ENCODE data around the gene SHFL. TPM values are rescaled to one million over a fixed set of nuclear protein-coding genes. Genes with fewer than 3 reads are reported as not detected.

Gene SHFL
- total RNA-seq, 6 donors from 2014 or later: 28.9 to 95.3 (median 39.0) TPM

DNA sequence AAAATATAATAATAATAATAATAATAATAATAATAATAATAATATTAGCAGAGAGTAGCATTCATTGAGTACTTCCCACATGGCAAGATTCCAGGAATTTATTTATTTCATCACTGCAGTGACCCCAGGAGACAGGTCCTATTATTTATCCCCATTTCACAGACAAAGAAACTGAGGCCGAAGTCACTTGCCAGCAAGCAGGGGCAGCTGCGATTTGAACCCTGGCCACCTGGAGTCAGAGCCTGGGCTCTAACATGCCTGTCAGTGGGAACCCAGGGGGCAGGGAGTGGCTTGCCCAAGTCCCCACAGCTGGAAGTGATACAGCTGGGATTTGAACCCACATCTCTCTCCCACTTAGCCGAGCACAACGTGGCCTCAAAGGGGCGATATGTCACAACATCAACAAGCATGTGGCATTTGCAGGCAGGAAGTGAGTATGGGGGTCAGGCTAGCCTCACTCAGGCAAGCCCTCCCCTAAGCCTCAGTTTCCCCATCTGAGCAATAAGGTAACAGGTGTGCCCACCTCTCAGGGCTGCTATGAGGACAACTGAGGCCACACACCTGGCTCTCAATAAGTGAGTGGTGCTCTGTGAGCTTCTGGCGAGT lies 2.9 kb downstream of the SHFL start:
- Histone ChIP-seq H3K36me3 (peaks cover 0 to 45% (median 26%) of the 10 kb centered on the region in 4 donors), H3K9me3 (no peaks in the 10 kb centered on the region), H3K4me1 (peaks cover 4 to 17% (median 8%) of the 10 kb centered on the region in 4 donors), H3K4me3 (no peak overlapping the region), H3K27ac (no peak overlapping the region), H3K27me3 (no peaks in the 10 kb centered on the region)
- no peak for ATAC-seq (ENCODE audit: low FRiP score in 2 of 2)
- DNase-seq: no peak
- TF ChIP-seq POLR2A (IDR thresholded peaks at IDR 0.05) (no peak), POLR2AphosphoS5 (IDR thresholded peaks at IDR 0.05) (no peak), EP300 (IDR thresholded peaks at IDR 0.05) (no peak)
- TF ChIP-seq, protein P1, sequence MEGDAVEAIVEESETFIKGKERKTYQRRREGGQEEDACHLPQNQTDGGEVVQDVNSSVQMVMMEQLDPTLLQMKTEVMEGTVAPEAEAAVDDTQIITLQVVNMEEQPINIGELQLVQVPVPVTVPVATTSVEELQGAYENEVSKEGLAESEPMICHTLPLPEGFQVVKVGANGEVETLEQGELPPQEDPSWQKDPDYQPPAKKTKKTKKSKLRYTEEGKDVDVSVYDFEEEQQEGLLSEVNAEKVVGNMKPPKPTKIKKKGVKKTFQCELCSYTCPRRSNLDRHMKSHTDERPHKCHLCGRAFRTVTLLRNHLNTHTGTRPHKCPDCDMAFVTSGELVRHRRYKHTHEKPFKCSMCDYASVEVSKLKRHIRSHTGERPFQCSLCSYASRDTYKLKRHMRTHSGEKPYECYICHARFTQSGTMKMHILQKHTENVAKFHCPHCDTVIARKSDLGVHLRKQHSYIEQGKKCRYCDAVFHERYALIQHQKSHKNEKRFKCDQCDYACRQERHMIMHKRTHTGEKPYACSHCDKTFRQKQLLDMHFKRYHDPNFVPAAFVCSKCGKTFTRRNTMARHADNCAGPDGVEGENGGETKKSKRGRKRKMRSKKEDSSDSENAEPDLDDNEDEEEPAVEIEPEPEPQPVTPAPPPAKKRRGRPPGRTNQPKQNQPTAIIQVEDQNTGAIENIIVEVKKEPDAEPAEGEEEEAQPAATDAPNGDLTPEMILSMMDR (IDR thresholded peaks at IDR 0.05): no peak
- WGBS, 2 donors: 89 to 95% methylated on average over 2 to 6 of the region's 6 CpGs

DNA sequence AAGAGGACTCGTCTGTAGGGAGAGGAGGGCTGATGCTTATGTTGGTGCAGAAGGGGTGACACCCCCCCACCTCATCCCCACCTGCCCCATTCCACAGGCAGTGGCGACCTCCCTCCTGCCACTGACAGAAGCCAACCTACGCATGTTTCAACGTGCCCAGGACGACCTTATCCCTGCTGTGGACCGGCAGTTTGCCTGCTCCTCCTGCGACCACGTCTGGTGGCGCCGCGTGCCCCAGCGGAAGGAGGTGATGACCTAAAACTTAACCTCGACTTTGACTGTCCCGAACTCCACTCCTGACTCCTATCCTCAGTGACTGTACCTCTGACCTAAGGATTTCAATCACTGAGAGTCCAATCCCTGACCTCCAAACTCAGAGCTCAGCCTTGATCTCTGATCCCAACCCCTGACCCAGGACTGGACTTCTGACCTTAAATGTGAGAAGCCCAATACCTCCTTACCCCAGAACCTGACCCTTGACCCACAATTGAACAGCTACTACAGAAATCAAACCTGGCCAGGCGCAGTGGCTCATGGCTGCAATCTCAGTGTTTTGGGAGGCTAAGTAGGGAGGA lies 3.8 kb downstream of the SHFL start:
- WGBS, 2 donors: 89 to 90% methylated on average over 11 to 15 of the region's 15 CpGs
- Histone ChIP-seq H3K9me3 (no peaks in the 10 kb centered on the region), H3K27ac (no peak overlapping the region), H3K4me3 (no peak overlapping the region), H3K36me3 (peaks cover 0 to 45% (median 26%) of the 10 kb centered on the region in 4 donors), H3K27me3 (no peaks in the 10 kb centered on the region), H3K4me1 (peaks cover 4 to 17% (median 8%) of the 10 kb centered on the region in 4 donors)
- DNase-seq (peak in 1 of 2 donors; percentile 75), ATAC-seq (ENCODE audit: low FRiP score in 2 of 2) (no peak)
- TF ChIP-seq EP300 (IDR thresholded peaks at IDR 0.05) (no peak), POLR2AphosphoS5 (IDR thresholded peaks at IDR 0.05) (no peak), POLR2A (IDR thresholded peaks at IDR 0.05) (no peak)
- TF ChIP-seq, protein P1 (IDR thresholded peaks at IDR 0.05): no peak

DNA sequence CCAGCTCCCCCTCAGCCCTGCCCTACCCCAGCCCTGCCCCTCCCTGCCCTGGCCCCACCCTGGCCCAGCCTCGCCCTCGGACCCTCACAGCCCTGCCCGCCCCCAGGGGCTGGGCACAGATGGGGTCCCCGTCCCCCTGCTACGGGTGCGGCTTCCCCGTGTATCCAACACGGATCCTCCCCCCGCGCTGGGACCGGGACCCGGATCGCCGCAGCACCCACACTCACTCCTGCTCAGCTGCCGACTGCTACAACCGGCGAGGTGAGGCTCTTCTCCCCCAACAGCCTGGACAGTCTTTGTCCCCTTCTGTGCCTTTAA lies 5.2 kb downstream of the SHFL start:
- TF ChIP-seq, protein P1 (IDR thresholded peaks at IDR 0.05): no peak
- TF ChIP-seq EP300 (IDR thresholded peaks at IDR 0.05) (no peak), POLR2AphosphoS5 (IDR thresholded peaks at IDR 0.05) (no peak), POLR2A (IDR thresholded peaks at IDR 0.05) (no peak)
- no peaks in the 10 kb centered on the region for H3K9me3 ChIP-seq
- no peak overlapping the region for H3K27ac ChIP-seq
- DNase-seq: peak in 1 of 2 donors; percentile 77
- H3K27me3 ChIP-seq: no peaks in the 10 kb centered on the region
- peaks cover 7 to 20% (median 13%) of the 10 kb centered on the region in 4 donors for H3K4me1 ChIP-seq
- 96 to 100% methylated on average over 3 to 11 of the region's 17 CpGs for WGBS, 2 donors
- ATAC-seq (ENCODE audit: low FRiP score in 2 of 2): no peak
- peaks cover 0 to 45% (median 26%) of the 10 kb centered on the region in 4 donors for H3K36me3 ChIP-seq
- no peak overlapping the region for H3K4me3 ChIP-seq

DNA sequence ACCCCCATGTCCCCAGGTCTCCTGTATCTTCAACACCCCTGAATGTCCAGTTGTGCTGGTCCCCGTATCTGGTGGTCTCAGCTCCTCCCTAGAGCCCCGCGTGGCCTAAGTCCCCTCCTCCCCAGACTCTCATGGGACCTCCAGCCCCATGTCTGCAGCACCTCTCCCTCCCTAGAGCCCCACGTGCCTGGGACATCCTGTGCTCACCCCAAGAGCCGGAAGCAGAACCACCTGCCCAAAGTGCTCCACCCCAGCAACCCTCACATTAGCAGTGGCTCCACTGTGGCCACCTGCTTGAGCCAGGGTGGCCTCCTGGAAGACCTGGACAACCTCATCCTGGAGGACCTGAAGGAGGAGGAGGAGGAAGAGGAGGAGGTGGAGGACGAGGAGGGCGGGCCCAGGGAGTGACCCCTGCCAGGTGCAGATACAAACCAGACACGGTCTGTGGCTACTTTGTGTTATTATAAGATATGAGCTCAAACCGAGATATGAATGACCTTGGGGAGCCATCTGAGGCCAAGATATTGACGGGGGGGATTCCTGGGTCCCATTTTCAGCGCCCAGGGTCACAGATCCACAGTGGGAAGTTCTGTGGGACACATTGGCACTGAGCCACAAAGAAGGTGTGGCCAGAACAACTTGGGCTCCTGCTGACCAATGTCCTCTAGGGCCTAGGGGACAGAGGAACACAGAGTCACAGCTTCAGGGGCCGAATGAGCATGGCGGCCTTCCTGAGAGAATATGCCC lies 6.0 kb downstream of the SHFL start:
- TF ChIP-seq POLR2AphosphoS5 (IDR thresholded peaks at IDR 0.05): no peak
- TF ChIP-seq, protein P1 (IDR thresholded peaks at IDR 0.05): no peak
- TF ChIP-seq POLR2A (IDR thresholded peaks at IDR 0.05): no peak
- no peak for TF ChIP-seq EP300 (IDR thresholded peaks at IDR 0.05)
- Histone ChIP-seq H3K36me3 (peaks cover 0 to 45% (median 26%) of the 10 kb centered on the region in 4 donors), H3K4me3 (no peak overlapping the region), H3K4me1 (peaks cover 11 to 18% (median 14%) of the 10 kb centered on the region in 4 donors), H3K9me3 (no peaks in the 10 kb centered on the region), H3K27ac (no peak overlapping the region), H3K27me3 (no peaks in the 10 kb centered on the region)
- 82 to 85% methylated on average over 12 to 13 of the region's 13 CpGs for WGBS, 2 donors
- ATAC-seq (ENCODE audit: low FRiP score in 2 of 2) (no peak), DNase-seq (no peak)
